H7 (cell line): ENCODE data around the gene EID2. TPM values are rescaled to one million over a fixed set of nuclear protein-coding genes. Genes with fewer than 3 reads are reported as not detected.

Experiments used
- DNase-seq: peaks from one replicate; pipeline ENCODE4 v3.0.0; 2012
- H3K27me3 ChIP-seq: 2 replicates; pipeline ENCODE4 v1.6.0; 2011; ENCODE audit warnings: mild to moderate bottlenecking, low read length; ENCODE audit not compliant: control insufficient read depth, insufficient read depth
- H3K36me3 ChIP-seq: replicated peaks from 2 replicates; pipeline ENCODE4 v1.5.1; 2011; ENCODE audit warnings: low read length; ENCODE audit not compliant: control insufficient read depth, insufficient read depth
- H3K4me3 ChIP-seq: 2 replicates; pipeline ENCODE4 v1.5.1; 2011; ENCODE audit warnings: low read depth, mild to moderate bottlenecking, control low read depth, low read length, moderate library complexity; ENCODE audit not compliant: insufficient read depth
- total RNA-seq: library from RNA; depleted of rRNA; stranded (reverse); fragments of >200 nt; shearing (Covaris generic); gene quantifications from 2 replicates; pipeline ENCODE4 v1.2.3, GENCODE V29; 2014

Gene EID2
- total RNA-seq, 1 experiment from 2014 or later = 18.4 TPM

DNA sequence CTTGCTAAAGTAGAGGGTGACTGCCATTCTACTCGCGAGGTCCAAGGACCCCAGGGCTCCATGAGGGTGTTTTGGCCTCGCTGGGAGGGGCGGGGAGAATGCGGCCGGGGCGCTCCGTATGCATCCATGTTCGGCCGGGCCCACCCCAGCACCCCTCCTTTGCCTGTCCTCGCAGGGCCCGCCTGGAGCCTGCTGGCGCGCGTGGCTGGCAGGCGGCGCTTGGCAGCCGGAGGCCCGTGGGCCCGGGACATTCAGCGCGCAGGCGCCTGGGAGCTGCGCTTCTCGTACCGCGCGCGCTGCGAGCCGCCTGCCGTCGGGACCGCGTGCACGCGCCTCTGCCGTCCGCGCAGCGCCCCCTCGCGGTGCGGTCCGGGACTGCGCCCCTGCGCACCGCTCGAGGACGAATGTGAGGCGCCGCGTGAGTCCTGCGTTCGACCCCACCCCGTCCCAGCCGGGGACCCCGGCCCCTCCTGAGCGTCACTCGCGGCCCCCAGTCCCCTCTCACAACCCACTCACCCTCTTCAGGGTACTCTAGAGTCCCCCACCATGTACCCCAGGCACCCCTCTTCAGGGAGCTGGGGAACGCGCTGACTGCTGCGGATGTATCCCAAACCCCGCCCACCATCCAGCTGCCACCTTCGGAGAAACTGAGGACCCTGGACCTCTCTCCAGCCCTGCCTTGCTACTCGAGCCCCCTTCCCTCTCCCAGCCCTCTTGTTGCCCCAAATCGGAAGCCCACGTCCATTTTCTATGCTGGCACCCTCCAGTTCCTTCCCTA lies 37.1 kb downstream of the EID2 start:
- Histone ChIP-seq H3K27me3 (peaks cover 90% of the 10 kb centered on the region), H3K4me3 (no peak overlapping the region), H3K36me3 (no peaks in the 10 kb centered on the region)
- DNase-seq = peak; percentile 98

DNA sequence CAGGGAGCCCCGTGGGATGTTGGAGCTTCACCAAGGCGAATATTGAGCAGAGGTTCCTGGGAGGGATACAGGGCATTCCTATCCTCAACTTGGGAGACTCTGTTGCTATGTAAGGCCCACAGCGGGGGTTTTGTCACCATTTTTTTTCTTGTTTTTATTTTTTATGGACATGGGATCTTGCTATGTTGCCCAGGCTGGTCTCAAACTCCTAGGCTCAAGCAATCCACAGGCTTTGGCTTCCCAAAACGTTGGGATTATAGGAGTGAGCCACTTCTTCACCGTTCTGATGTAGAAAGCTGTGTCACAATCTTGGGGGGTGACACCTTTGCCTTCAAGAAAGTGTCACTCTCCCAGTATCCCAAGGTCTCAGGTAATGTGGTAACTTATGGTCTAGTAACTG lies 38.6 kb downstream of the EID2 start:
- H3K27me3 ChIP-seq = peaks cover 77% of the 10 kb centered on the region
- no peak for DNase-seq
- no peaks in the 10 kb centered on the region for H3K36me3 ChIP-seq
- no peak overlapping the region for H3K4me3 ChIP-seq

DNA sequence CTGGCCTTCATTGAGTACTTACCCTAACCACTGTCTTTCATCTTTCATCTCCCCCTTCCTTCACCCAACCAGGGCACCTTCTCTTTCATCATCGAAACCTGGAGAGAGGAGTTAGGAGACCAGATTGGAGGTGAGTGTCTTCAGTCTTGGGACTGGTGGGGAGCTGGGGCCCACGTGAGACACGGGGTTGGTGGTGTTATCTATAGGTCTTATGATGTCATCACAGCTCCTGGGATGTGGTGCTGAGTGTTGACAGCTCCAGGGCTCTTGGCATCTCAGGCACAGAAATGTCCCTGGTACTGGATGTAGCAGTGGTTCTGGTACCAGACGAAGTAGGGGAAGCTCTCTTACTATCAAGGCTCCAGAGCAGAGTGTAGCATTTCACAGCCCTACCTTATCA lies 39.4 kb downstream of the EID2 start:
- Histone ChIP-seq H3K27me3 (peaks cover 70% of the 10 kb centered on the region), H3K36me3 (no peaks in the 10 kb centered on the region), H3K4me3 (no peak overlapping the region)
- no peak for DNase-seq

DNA sequence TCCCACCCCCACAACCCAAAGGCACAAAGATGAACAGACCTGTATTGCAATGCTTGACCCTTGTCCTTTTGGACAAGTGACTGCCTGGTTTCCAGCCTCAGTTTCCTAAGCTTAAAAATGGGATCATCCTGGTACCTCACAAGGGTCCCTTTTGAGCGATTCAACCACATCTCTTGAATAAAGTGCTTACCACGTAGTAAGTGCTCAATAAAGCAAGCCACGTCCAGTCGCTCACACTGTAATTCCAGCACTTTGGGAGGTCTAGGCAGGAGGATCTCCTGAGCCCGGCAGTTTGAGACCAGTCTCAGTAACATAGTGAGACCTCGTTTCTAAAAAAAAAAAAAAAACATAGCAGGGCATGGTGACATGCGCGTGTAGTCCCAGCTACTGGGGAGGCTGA lies 40.0 kb downstream of the EID2 start:
- Histone ChIP-seq H3K36me3 (no peaks in the 10 kb centered on the region), H3K27me3 (peaks cover 64% of the 10 kb centered on the region), H3K4me3 (no peak overlapping the region)
- no peak for DNase-seq

DNA sequence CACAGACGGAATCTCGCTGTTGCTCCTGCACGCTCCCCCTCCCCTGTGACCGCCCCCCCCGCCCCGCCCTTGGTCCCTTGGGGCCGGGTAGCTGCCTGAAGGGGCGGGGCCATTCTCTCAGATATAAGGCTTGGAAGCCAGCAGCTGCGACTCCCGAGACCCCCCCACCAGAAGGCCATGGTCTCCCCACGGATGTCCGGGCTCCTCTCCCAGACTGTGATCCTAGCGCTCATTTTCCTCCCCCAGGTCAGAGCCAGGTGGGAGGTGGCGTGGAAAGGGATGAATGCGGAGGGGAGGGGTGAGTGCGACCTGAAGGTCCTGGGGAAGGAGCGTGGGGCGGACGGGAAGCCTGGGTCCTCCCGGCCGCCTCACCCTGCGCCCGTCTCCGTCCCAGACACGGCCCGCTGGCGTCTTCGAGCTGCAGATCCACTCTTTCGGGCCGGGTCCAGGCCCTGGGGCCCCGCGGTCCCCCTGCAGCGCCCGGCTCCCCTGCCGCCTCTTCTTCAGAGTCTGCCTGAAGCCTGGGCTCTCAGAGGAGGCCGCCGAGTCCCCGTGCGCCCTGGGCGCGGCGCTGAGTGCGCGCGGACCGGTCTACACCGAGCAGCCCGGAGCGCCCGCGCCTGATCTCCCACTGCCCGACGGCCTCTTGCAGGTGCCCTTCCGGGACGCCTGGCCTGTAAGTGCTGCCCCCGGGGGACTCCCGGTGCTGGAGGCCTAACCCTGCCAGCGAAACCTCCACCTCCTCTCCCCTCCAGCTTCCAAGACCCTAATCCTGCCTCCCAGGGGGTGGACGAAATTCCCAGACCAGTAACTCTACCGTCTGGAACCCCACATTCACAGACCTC lies 40.9 kb downstream of the EID2 start, which contains the start of gene DLL3:
TSS of gene DLL3 (plus strand) at position 150 of the 845 bp plus-strand sequence. CDS start at position 178, 28 bp downstream.
- H3K27me3 ChIP-seq = peaks cover 55% of the 10 kb centered on the region
- peak; percentile 84 for DNase-seq
- no peaks in the 10 kb centered on the region for H3K36me3 ChIP-seq
- H3K4me3 ChIP-seq = peak within 1 kb of the TSS; percentile 59

DNA sequence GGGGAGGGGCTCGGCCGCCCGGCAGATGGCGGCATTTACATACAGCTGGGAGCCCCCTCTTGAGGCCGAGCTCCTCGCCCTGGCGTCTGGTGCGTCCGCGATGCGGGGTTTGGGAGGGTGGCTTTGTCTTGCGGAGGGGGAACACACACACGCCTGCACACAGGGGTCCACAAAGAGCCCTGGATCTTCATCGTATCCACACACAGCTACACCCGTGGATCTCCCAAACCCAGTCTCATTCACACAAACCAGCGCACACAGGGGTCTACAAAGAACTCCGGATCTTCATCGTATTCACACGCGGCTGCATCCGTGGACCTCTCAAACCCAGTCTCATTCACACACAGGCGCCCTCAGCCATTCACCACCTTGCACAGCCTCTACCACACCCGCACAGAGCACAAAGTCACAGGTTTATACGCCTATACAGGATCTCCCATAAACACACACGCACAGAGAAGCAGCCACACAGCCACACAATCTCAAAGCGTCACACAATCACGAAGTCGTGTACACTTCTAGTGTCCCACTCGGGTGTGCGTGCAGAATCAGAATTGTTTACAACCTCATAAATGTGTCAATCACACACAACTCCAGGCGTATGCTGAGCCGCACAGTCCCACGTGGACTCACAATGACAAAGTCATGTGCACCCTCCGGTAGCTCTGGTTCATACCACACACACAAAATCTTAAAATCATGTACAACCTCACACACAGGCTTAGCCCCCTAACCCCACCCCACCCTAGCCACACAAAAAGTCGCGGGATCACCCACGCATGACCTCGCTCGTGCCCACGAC lies 41.8 kb downstream of the EID2 start:
- Histone ChIP-seq H3K27me3 (peaks cover 47% of the 10 kb centered on the region), H3K36me3 (no peaks in the 10 kb centered on the region), H3K4me3 (peak overlapping the region; percentile 59)
- DNase-seq = peak; percentile 94

DNA sequence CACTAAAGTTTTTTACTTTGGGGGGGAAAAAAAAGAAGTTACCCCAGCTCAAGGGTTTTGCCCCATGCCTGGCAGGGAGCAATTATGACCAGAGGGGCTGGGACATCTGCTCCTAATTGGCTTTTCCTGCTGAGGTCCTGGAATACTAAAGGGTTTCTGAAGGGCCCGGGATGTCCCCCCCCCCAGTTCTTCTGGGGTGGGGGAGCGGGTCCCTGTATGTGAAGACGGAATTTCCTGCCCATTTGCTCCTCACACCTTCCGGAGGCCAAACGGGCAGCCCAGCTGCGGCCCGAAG lies 42.3 kb downstream of the EID2 start:
- no peak for DNase-seq
- Histone ChIP-seq H3K36me3 (no peaks in the 10 kb centered on the region), H3K27me3 (peaks cover 43% of the 10 kb centered on the region), H3K4me3 (no peak overlapping the region)

DNA sequence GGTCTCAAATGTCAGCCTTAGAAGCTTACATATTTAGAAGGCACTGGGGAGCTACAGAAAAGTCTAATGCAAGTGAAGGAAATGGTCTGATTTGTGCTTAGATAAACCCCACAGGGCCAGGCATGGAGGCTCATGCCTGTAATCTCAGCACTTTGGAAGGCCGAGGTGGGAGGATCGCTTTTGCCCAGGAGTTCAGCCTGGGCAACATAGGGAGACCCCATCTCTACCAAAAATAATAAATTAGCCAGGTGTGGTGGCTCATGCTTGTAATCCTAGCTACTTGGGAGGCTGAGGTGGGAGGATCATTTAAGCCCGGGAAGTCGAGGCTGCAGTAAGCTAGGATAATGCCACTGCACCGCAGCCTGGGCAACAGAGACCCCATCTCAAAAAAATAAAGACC lies 43.9 kb downstream of the EID2 start:
- H3K27me3 ChIP-seq = peaks cover 30% of the 10 kb centered on the region
- peaks cover 2% of the 10 kb centered on the region; the same call in 1 of the 2 replicates for H3K36me3 ChIP-seq
- DNase-seq = no peak
- H3K4me3 ChIP-seq = no peak overlapping the region

DNA sequence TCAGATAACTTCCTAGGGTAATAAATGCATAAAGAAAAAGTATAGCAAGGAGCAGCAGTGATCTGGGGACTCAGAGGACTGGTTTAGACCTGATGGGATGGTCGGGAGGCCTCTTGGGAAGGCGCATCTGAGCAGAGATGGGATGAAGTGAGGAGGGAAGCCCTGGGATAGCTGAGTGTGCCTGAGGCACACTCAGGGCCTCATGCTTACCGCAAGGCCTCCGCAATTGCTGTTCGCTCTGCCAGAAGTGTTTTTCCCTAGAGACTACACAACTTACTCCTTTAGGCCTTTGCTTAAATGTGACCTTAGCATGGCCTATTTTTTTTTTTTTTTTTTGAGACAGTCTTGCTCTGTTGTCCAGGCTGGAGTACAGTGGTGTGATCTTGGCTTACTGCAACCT lies 45.3 kb downstream of the EID2 start:
- Histone ChIP-seq H3K4me3 (no peak overlapping the region), H3K27me3 (peaks cover 18% of the 10 kb centered on the region), H3K36me3 (peaks cover 10% of the 10 kb centered on the region)
- no peak for DNase-seq

DNA sequence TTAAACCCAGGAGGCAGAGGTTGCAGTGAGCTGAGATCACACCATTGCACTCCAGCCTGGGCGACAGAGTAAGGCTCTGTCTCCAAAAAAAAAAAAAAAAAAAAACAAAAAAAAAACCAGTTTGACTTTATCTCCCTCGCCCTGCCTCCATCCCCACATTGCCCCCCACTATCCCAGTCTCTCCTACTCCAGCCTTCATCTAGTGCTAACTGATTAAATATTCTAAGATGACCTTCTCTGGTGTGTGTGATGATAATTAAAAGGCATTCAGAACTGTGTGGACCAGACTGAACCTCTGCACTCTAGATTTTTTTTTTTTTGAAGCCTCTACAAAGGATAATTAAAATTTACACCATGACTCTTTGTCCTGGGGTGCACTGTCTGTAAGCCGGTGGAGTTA lies 47.2 kb downstream of the EID2 start:
- Histone ChIP-seq H3K4me3 (no peak overlapping the region), H3K36me3 (peaks cover 26% of the 10 kb centered on the region), H3K27me3 (no peaks in the 10 kb centered on the region)
- no peak for DNase-seq

DNA sequence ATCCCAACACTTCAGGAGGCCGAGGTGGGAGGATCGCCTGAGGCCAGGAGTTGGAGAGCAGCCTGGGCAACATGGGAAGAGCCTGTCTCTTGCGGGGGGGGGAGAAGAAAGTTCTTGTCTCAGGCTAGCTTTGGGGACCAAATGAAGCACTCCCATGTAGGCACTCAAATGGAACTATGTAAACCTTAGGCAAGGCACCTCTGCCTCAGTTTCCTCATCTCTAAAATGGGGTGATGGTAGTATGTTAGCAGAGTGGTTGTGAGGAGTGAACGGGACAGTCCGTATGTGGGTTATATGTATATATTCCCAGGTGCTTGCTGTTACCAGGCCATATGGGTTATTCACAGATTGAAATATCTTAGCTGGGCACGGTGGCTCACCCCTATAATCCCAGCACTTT lies 47.7 kb downstream of the EID2 start:
- Histone ChIP-seq H3K27me3 (no peaks in the 10 kb centered on the region), H3K36me3 (peaks cover 26% of the 10 kb centered on the region), H3K4me3 (no peak overlapping the region)
- DNase-seq = no peak

DNA sequence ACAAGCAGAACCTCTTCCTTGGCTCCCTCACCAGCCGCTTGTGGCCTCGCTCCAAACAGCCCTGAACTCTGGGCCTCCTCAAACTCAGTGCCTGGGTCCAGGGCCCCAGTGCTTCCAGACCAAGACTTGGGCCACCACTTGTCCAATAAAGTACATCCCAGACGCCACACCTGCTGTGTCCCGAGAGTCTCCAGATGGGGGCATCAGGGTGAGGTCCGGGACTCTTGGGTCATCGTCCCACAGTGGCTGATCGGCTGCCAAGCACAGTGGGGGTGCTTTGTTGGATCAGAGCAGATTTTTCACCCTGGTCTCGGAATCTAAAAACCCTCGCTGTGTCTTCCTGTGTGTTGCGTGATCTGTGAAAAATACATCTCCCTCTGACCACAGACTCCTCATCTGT lies 50.2 kb downstream of the EID2 start:
- no peak overlapping the region for H3K4me3 ChIP-seq
- DNase-seq = no peak
- H3K27me3 ChIP-seq = no peaks in the 10 kb centered on the region
- H3K36me3 ChIP-seq = peaks cover 36% of the 10 kb centered on the region
